ENCODE data around the gene HLCS.

HLCS gene

DNA sequence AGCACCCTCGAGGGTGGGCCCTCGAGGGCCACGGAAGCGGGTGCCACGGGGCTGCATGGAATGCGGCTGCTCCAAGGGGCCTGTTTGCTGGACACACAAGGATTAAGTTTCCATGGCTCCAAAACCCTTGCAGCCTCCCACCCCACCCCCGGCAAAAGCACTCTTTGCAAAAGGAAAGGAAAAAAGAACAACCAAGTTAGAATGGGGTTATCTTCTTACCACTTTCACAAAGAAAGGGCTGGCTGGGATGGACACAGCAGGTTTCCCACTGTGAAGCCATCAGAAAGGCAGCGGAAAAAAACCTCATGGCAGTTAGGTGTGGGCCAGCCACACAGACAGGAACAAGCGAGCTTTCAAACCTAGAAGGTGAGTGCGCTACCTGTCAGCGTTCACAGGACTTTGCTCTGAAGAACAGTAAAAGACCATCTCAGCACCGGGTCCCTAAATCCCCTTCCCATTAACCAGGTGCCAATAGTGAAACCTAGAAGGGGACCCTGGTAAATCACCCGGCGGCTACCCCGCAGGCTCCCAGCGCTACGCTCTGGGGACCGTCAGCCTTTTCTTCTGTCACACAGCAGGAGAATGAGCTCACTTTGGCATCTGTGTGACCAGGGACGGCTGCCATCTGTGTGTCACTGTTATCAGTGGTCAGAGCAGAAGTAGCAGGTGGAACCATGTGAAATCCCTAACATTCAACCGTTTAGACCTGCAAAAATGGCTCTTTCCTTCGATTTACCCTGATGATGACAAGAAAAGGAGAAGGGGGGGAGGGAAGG, 174.6 kb downstream of the HLCS start:
- H3K27me3 ChIP-seq (replicated peaks in 2 of 5; ENCODE audit: control insufficient read depth in 4 of 5, insufficient read depth in 5 of 5, low read length in 4 of 5), result no peaks in the 10 kb centered on the region

DNA sequence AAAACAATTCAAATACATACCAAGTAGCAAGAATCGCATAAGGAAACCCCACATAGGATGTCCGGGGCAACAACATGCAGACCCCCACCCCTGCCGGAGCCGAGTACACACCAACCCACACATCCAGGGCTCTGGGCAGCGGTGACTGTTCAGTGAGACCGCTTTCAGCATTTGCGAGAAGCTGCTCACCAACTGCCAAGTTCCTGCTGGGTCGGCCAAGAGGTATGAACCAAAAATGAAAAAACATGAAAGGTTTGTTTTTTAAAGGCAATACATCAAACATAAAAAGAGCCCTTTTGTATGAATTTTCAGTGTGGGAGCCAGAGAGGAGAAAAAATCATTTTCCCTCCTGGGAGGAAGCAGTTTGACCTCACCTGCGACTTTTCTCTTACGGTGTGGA, 175.3 kb downstream of the HLCS start:
- H3K27ac ChIP-seq (ENCODE audit: insufficient read depth in 1 of 2, low read depth in 1 of 2, low read length in 2 of 2, poor library complexity in 1 of 2, severe bottlenecking in 2 of 2), result no peak overlapping the region
- 100% methylated on average over 4 of the region's 10 CpGs for WGBS (ENCODE audit: insufficient coverage)
- H3K27me3 ChIP-seq (replicated peaks in 2 of 5; ENCODE audit: control insufficient read depth in 4 of 5, insufficient read depth in 5 of 5, low read length in 4 of 5), result no peaks in the 10 kb centered on the region
- CTCF ChIA-PET, result no interaction called here
- H3K36me3 ChIP-seq (ENCODE audit: control insufficient read depth in 4 of 4, insufficient read depth in 4 of 4, low read length in 3 of 4), result no peaks in the 10 kb centered on the region
- peaks cover 0 to 15% (median 2%) of the 10 kb centered on the region in 5 experiments for H3K9me3 ChIP-seq (ENCODE audit: control extremely low read depth in 1 of 5, control insufficient read depth in 4 of 5, insufficient read depth in 2 of 5, low read depth in 1 of 5, low read length in 4 of 5)
- DNase-seq, result no peak
- POLR2A ChIA-PET, result no interaction called here
- no peaks in the 10 kb centered on the region for H3K4me1 ChIP-seq (ENCODE audit: control extremely low read depth in 1 of 4, control insufficient read depth in 4 of 4, insufficient read depth in 4 of 4, low read length in 3 of 4)
- H3K4me3 ChIP-seq (ENCODE audit: control insufficient read depth in 1 of 7, extremely low read depth in 1 of 7, insufficient read depth in 4 of 7, low read depth in 2 of 7, low read length in 6 of 7), result no peak overlapping the region

More for the DNA sequence above, 174.6 kb downstream of the HLCS start:
- DNase-seq, result no peak
- Histone ChIP-seq H3K36me3 (ENCODE audit: control insufficient read depth in 4 of 4, insufficient read depth in 4 of 4, low read length in 3 of 4) (no peaks in the 10 kb centered on the region), H3K9me3 (ENCODE audit: control extremely low read depth in 1 of 5, control insufficient read depth in 4 of 5, insufficient read depth in 2 of 5, low read depth in 1 of 5, low read length in 4 of 5) (peaks cover 0 to 18% (median 3%) of the 10 kb centered on the region in 5 experiments), H3K27ac (ENCODE audit: insufficient read depth in 1 of 2, low read depth in 1 of 2, low read length in 2 of 2, poor library complexity in 1 of 2, severe bottlenecking in 2 of 2) (no peak overlapping the region), H3K4me3 (ENCODE audit: control insufficient read depth in 1 of 7, extremely low read depth in 1 of 7, insufficient read depth in 4 of 7, low read depth in 2 of 7, low read length in 6 of 7) (no peak overlapping the region), H3K4me1 (ENCODE audit: control extremely low read depth in 1 of 4, control insufficient read depth in 4 of 4, insufficient read depth in 4 of 4, low read length in 3 of 4) (no peaks in the 10 kb centered on the region)
- POLR2A ChIA-PET, result no interaction called here
- 96% methylated on average over 18 of the region's 21 CpGs for WGBS (ENCODE audit: insufficient coverage)
- CTCF ChIA-PET, result no interaction called here

DNA sequence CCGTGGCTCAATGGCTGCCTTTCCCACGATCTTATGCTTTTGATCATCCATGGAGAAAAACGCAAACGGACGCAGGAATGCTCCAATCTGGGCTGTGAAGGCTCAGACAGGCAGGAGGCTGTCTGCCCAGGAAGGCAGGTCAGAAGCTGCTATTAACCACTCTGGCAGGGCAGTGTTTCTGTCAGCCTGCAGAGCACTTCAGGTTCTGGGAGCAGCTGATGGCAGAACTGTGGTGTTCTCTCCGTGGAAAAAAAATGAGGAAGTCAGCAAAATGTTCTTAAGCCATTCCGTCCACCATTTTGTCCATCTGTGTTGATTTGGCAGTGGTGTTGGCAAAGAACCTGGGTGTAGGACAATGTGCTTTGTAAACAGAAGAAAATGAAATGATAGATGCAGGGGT, 175.9 kb downstream of the HLCS start:
- peaks cover 0 to 9% (median 1%) of the 10 kb centered on the region in 5 experiments for H3K9me3 ChIP-seq (ENCODE audit: control extremely low read depth in 1 of 5, control insufficient read depth in 4 of 5, insufficient read depth in 2 of 5, low read depth in 1 of 5, low read length in 4 of 5)
- no peak overlapping the region for H3K27ac ChIP-seq (ENCODE audit: insufficient read depth in 1 of 2, low read depth in 1 of 2, low read length in 2 of 2, poor library complexity in 1 of 2, severe bottlenecking in 2 of 2)
- no peak overlapping the region for H3K4me3 ChIP-seq (ENCODE audit: control insufficient read depth in 1 of 7, extremely low read depth in 1 of 7, insufficient read depth in 4 of 7, low read depth in 2 of 7, low read length in 6 of 7)
- no peaks in the 10 kb centered on the region for H3K4me1 ChIP-seq (ENCODE audit: control extremely low read depth in 1 of 4, control insufficient read depth in 4 of 4, insufficient read depth in 4 of 4, low read length in 3 of 4)
- DNase-seq, result peak in 2 of 3 donors; percentile 7 to 21
- H3K27me3 ChIP-seq (replicated peaks in 2 of 5; ENCODE audit: control insufficient read depth in 4 of 5, insufficient read depth in 5 of 5, low read length in 4 of 5), result no peaks in the 10 kb centered on the region
- 87% methylated on average over 7 of the region's 7 CpGs for WGBS (ENCODE audit: insufficient coverage)
- no peaks in the 10 kb centered on the region for H3K36me3 ChIP-seq (ENCODE audit: control insufficient read depth in 4 of 4, insufficient read depth in 4 of 4, low read length in 3 of 4)
- POLR2A ChIA-PET, result no interaction called here
- CTCF ChIA-PET, result no interaction called here

DNA sequence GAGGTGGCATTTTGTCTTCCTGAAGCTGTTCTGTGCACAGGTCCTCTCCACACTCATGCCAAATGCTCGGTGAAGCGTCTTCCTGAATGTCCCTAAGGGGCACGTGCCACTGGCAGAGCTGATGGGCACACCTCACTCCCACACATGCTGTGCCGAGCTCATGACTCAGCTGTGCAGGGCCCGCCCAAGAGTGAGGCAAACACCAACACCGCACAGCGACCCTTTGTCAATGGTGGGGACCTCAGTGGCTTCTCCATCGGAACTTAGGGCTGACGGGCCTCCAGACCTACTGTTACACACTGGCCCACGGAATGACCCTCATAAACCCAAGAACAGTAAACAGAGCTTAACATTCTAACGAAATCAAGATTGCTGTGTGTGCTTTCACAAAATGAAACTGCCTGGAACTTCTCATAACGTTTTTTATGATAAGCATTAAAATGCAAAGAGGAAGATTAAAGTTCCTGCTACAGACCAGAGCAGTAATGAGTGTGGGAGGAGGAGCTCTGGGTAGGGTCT, 178.3 kb downstream of the HLCS start:
- POLR2A ChIA-PET, result no interaction called here
- CTCF ChIA-PET, result no interaction called here
- WGBS (ENCODE audit: insufficient coverage), result 91% methylated on average over 11 of the region's 12 CpGs

DNA sequence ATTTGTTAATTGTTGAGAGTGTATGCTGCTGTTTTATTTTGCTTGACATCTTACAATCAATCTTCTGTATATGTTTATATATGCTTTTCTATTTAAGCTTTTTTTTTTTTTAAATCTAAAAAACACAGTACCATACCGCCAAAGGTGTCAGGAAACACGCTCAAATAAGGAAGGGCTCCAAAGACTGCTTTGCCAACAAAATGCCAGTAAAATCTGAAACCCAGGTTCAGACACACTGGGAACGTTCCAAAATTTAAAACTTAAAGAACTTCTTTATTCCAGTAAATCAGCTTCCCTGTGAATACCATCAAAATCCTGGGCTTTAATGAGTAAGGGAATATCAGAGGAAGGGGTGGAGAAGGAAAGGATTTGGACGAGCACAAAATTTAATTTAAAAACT, 180.3 kb downstream of the HLCS start:
- no peak for DNase-seq
- no peaks in the 10 kb centered on the region for H3K36me3 ChIP-seq (ENCODE audit: control insufficient read depth in 4 of 4, insufficient read depth in 4 of 4, low read length in 3 of 4)
- H3K4me3 ChIP-seq (ENCODE audit: control insufficient read depth in 1 of 7, extremely low read depth in 1 of 7, insufficient read depth in 4 of 7, low read depth in 2 of 7, low read length in 6 of 7), result no peak overlapping the region
- no peaks in the 10 kb centered on the region for H3K27me3 ChIP-seq (replicated peaks in 2 of 5; ENCODE audit: control insufficient read depth in 4 of 5, insufficient read depth in 5 of 5, low read length in 4 of 5)
- ChIA-PET CTCF (interaction anchor here (0.6 kb wide), 1 partner anchor 177 kb away, joined by 3 read pairs; no protein-coding TSS in a partner anchor), POLR2A (no interaction called here)
- H3K9me3 ChIP-seq (ENCODE audit: control extremely low read depth in 1 of 5, control insufficient read depth in 4 of 5, insufficient read depth in 2 of 5, low read depth in 1 of 5, low read length in 4 of 5), result no peaks in the 10 kb centered on the region
- no peak overlapping the region for H3K27ac ChIP-seq (ENCODE audit: insufficient read depth in 1 of 2, low read depth in 1 of 2, low read length in 2 of 2, poor library complexity in 1 of 2, severe bottlenecking in 2 of 2)
- no CpG with 5 or more reads among the region's 4 CpGs for WGBS (ENCODE audit: insufficient coverage)
- no peaks in the 10 kb centered on the region for H3K4me1 ChIP-seq (ENCODE audit: control extremely low read depth in 1 of 4, control insufficient read depth in 4 of 4, insufficient read depth in 4 of 4, low read length in 3 of 4)

More for the DNA sequence above, 178.3 kb downstream of the HLCS start:
- no peak for DNase-seq
- Histone ChIP-seq H3K4me3 (ENCODE audit: control insufficient read depth in 1 of 7, extremely low read depth in 1 of 7, insufficient read depth in 4 of 7, low read depth in 2 of 7, low read length in 6 of 7) (no peak overlapping the region), H3K36me3 (ENCODE audit: control insufficient read depth in 4 of 4, insufficient read depth in 4 of 4, low read length in 3 of 4) (no peaks in the 10 kb centered on the region), H3K27ac (ENCODE audit: insufficient read depth in 1 of 2, low read depth in 1 of 2, low read length in 2 of 2, poor library complexity in 1 of 2, severe bottlenecking in 2 of 2) (no peak overlapping the region), H3K27me3 (replicated peaks in 2 of 5; ENCODE audit: control insufficient read depth in 4 of 5, insufficient read depth in 5 of 5, low read length in 4 of 5) (no peaks in the 10 kb centered on the region), H3K4me1 (ENCODE audit: control extremely low read depth in 1 of 4, control insufficient read depth in 4 of 4, insufficient read depth in 4 of 4, low read length in 3 of 4) (no peaks in the 10 kb centered on the region), H3K9me3 (ENCODE audit: control extremely low read depth in 1 of 5, control insufficient read depth in 4 of 5, insufficient read depth in 2 of 5, low read depth in 1 of 5, low read length in 4 of 5) (no peaks in the 10 kb centered on the region)

DNA sequence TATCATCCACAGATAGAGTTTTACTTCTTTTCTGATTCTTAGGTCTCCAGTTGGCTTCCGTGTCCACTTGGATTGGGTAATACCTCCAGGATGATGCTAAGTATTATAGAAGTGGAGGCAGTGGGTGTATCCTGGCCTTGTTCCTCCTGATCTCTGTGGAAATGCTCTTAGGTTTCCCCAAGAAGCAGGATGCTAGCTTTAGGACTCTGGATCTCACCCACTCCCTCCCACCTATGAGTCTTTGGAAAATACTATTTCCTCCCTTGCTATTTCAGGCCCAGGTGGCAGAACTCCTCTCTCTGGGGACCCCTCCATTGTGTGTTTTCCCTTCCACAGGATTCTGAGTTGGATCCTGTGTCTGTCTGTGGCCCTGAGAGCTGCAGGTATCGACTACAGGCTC, 180.9 kb downstream of the HLCS start:
- WGBS (ENCODE audit: insufficient coverage), result 83% methylated on average over 1 of the region's 2 CpGs
- no peaks in the 10 kb centered on the region for H3K9me3 ChIP-seq (ENCODE audit: control extremely low read depth in 1 of 5, control insufficient read depth in 4 of 5, insufficient read depth in 2 of 5, low read depth in 1 of 5, low read length in 4 of 5)
- no peaks in the 10 kb centered on the region for H3K27me3 ChIP-seq (replicated peaks in 2 of 5; ENCODE audit: control insufficient read depth in 4 of 5, insufficient read depth in 5 of 5, low read length in 4 of 5)
- ChIA-PET POLR2A (no interaction called here), CTCF (interaction anchor here (0.6 kb wide), 1 partner anchor 176 kb away, joined by 3 read pairs; no protein-coding TSS in a partner anchor)
- H3K4me1 ChIP-seq (ENCODE audit: control extremely low read depth in 1 of 4, control insufficient read depth in 4 of 4, insufficient read depth in 4 of 4, low read length in 3 of 4), result no peaks in the 10 kb centered on the region
- DNase-seq, result no peak
- H3K4me3 ChIP-seq (ENCODE audit: control insufficient read depth in 1 of 7, extremely low read depth in 1 of 7, insufficient read depth in 4 of 7, low read depth in 2 of 7, low read length in 6 of 7), result no peak overlapping the region
- no peak overlapping the region for H3K27ac ChIP-seq (ENCODE audit: insufficient read depth in 1 of 2, low read depth in 1 of 2, low read length in 2 of 2, poor library complexity in 1 of 2, severe bottlenecking in 2 of 2)
- H3K36me3 ChIP-seq (ENCODE audit: control insufficient read depth in 4 of 4, insufficient read depth in 4 of 4, low read length in 3 of 4), result no peaks in the 10 kb centered on the region

DNA sequence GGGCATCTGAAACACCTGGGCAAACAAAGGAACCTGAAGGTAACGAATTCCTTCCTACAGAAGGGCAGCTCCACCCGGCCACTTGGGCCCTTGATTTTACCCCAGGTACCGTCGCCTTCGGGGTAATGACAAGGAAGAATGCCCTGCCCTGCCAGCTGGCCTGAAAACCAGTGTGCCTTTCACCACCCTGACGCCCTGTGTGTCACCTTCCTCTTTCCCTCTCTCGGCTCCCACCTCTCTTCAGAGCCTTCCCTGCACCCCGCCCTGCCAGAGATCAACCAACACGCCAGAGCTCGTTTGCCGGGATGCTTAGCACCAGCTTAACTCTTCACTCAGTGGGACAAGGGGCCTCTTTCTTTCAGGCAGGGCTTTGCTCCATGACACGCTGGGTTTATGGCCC, 181.5 kb downstream of the HLCS start:
- Histone ChIP-seq H3K9me3 (ENCODE audit: control extremely low read depth in 1 of 5, control insufficient read depth in 4 of 5, insufficient read depth in 2 of 5, low read depth in 1 of 5, low read length in 4 of 5) (no peaks in the 10 kb centered on the region), H3K4me1 (ENCODE audit: control extremely low read depth in 1 of 4, control insufficient read depth in 4 of 4, insufficient read depth in 4 of 4, low read length in 3 of 4) (no peaks in the 10 kb centered on the region), H3K27ac (ENCODE audit: insufficient read depth in 1 of 2, low read depth in 1 of 2, low read length in 2 of 2, poor library complexity in 1 of 2, severe bottlenecking in 2 of 2) (no peak overlapping the region), H3K27me3 (replicated peaks in 2 of 5; ENCODE audit: control insufficient read depth in 4 of 5, insufficient read depth in 5 of 5, low read length in 4 of 5) (no peaks in the 10 kb centered on the region), H3K4me3 (ENCODE audit: control insufficient read depth in 1 of 7, extremely low read depth in 1 of 7, insufficient read depth in 4 of 7, low read depth in 2 of 7, low read length in 6 of 7) (no peak overlapping the region), H3K36me3 (ENCODE audit: control insufficient read depth in 4 of 4, insufficient read depth in 4 of 4, low read length in 3 of 4) (no peaks in the 10 kb centered on the region)
- ChIA-PET CTCF (no interaction called here), POLR2A (no interaction called here)
- DNase-seq, result no peak
- 98% methylated on average over 12 of the region's 12 CpGs for WGBS (ENCODE audit: insufficient coverage)
